ENCODE data around the gene PLIN5.

- no peak for TF ChIP-seq POLR2A (IDR thresholded peaks at IDR 0.05)
- TF ChIP-seq, protein P1, sequence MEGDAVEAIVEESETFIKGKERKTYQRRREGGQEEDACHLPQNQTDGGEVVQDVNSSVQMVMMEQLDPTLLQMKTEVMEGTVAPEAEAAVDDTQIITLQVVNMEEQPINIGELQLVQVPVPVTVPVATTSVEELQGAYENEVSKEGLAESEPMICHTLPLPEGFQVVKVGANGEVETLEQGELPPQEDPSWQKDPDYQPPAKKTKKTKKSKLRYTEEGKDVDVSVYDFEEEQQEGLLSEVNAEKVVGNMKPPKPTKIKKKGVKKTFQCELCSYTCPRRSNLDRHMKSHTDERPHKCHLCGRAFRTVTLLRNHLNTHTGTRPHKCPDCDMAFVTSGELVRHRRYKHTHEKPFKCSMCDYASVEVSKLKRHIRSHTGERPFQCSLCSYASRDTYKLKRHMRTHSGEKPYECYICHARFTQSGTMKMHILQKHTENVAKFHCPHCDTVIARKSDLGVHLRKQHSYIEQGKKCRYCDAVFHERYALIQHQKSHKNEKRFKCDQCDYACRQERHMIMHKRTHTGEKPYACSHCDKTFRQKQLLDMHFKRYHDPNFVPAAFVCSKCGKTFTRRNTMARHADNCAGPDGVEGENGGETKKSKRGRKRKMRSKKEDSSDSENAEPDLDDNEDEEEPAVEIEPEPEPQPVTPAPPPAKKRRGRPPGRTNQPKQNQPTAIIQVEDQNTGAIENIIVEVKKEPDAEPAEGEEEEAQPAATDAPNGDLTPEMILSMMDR (IDR thresholded peaks at IDR 0.05) = no peak
- no peak for TF ChIP-seq POLR2AphosphoS5 (IDR thresholded peaks at IDR 0.05)
- TF ChIP-seq EP300 (IDR thresholded peaks at IDR 0.05) = no peak
Observed at GRCh38 chr19:4510435-4511255, 24.4 kb downstream of the PLIN5 start.
